Mucosa of gallbladder (tissue), 1 donor: Measurements from ENCODE around the gene CARD16. TPM values are rescaled to one million over a fixed set of nuclear protein-coding genes. Genes with fewer than 3 reads are reported as not detected.
"Not testable (repeated sequence)": the region's sequence is repeated elsewhere in the genome, so short reads cannot be mapped to it uniquely, and the experiment has no call there.

Source experiments
- DNase-seq: peaks from one replicate; pipeline ENCODE4 v3.0.0-alpha.2; 2020; ENCODE audit warnings: low spot score
- total RNA-seq: library from RNA; stranded (reverse); gene quantifications from one replicate; pipeline ENCODE4 v1.2.1, GENCODE V29; 2021
- donor health status: DM: no; HTN: no; CAD: no.

The CARD16 gene
- total RNA-seq, result 22.8 TPM

DNA sequence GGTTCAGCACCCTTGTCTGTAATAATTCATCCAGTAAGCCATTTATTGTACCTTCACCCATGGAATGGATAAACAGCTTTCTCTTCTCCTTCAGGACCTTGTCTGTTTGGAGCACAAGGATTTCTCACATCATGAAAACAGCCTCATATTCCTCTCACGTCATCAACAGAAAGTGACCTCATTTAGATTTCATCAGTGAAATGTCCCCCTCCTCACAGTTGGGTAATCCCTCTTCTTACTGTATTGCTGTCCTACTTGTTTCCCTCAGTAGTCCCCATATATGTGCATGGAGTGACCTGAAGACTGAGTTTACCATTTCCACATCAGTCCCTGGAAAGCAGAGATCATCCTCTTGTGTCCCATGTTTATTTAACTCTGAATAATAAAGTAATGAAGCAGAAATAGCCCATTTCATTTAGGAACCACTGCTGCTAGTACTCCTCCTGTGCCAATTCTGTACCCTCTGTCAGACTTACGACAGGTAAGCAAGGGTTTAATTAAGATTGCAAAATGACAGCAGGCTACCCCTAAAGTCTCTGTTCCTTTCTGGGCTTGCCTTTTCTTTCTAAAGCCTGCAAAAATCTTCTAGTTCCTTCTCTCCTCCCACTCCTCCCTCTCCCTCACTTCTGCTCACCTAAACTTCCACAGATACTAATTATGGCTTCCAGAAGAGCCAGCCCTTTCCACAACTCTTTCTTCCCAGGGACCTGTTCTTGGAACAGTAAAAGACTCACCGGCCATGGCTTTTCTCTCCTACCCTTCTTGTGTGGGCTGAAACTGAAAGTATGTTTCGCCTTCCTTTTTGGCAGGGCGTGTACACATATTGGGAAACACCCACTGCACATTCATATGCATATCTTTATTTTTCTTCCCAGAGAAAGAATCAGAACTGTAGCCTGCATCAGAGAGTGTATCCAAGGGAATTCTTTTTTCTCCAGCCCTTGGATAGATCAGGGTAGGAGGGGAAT lies at the start of gene CARD16:
Gene CARD16, minus strand, starts transcription at position 779 of the 968 bp plus-strand sequence. Its CDS starts 38 bp downstream, at position 741.
- peak; percentile 48 for DNase-seq

DNA sequence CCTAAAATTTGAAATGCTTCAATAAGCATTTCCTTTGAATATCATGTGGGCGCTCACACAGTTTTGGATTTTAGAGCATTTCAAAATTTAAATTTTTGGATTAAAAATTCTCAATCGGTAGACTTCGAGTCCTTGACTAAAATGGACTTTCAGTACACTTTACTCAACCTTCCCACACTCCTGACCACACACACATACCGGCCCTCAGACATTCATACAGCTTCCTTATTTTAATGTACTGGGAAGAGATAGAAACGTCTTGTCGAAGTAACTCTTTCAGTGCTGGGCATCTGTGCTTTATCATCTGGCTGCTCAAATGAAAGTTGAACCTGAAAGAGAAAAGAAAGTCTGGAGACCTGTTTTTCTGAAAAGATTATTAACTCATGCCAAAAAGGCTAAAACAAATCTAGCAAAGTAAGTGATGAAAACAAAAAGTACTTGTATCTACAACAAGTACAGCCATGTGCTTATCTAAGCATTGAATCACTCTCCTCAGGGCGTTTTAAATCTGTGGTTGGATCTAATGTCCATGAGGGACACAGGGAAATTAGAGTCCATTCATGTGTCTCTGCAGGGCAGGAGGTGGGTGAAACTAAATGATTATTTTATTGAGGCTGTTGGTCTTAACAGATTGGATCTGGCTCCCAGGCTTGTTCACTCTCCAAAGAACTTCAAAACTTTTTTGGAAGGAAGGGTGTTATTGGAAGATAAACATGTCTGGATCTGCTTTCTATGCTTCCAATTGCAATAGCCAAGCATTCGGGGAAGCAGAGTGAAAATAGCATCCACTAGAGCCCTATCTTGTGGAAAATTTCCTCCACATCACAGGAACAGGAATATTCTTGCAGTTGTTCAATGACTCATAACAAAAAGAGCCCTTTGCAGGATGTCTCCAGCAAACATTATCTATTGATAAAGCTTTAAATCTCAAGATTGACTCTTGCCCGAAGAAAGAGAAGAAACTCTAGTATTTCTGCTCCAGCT lies 47.4 kb upstream of the CARD16 start:
- no peak for DNase-seq

DNA sequence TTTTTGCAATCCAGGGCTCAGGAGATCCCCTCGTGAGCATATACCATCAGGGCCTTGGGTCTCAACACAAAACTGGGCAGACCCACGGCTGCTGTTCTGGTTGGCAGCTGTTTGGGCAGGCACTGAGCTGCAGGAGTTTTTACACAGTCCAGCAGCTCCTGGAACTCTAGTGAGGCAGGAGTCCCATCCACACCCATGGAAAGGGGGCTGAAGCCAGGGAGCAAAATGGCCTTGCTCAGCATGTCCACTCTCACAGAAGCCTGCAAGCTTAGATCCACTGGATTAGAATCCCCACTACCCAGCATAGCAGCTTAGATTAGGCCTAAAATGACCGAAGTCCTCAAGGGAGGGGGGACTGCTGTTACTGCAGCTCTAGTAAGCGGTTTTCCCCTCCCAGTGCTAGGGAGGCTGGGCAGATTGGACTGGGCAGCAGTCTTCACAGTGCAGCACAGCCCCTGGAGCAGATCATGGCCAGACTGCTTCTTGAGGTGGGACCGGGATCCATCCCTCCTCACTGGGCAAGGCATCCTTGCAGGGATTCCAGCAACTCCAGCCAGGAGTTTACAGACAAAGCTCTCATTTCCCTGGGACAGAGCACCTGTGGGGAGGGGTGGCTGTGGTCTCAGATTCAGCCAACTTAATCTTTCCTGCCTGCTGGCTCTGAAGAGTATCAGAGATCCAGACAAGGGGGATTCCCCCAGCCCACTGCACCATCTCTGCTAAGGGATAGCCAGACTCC lies 36.4 kb upstream of the CARD16 start:
- DNase-seq, result no peak

DNA sequence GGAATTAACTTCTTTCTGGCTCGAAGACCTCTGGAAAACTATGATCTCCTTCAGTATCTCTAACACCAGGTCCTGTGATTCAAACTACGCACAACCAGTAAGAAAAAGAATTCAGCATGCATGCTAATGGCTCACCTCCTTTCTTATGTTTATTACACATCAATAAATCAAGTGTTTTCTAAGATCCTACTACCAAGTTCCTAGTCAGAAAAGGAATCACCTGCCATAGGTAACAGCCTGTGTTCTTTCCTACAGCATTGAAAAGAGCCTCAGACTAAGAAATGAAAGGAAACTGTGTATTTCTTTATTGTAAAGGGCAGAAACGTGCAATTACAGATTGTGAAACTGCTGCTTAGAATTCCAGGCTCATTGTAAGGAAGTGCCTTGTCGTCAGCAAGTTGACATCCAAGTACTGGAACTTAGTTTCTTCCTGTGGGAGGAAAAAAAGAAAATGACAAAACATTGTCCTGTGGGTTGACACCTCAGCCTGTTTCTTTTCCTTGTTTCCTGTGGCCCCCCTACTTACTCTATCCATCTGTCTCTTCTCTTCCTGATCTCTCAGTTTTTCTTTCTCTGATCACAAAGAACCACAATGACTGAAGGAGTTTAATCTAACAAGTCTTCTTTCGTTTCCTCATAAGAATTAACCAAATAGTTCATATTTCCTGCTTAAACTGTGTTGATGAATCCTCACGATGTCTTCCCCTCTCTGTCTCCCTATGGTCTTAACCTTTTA lies 35.2 kb upstream of the CARD16 start:
- not testable (repeated sequence) for DNase-seq

DNA sequence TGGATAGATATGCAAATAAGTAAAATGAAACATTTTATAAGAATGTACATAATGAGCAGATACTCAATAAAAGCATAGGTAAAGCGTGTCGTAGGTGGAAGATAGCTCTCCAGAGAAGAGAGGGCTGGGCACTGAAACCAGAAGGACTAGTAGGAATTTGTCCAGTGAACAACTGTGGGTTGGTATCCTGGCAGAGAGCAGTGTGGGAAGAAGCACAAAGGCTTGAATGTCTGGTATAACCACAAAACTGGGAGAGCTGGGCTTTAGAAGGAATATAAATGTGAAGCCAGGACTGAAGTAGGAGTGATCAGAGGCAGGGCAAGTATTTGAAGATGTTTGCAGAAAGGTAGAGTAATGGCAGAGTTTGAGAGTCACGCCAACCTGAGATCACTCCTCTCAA lies 33.1 kb upstream of the CARD16 start:
- no peak for DNase-seq

DNA sequence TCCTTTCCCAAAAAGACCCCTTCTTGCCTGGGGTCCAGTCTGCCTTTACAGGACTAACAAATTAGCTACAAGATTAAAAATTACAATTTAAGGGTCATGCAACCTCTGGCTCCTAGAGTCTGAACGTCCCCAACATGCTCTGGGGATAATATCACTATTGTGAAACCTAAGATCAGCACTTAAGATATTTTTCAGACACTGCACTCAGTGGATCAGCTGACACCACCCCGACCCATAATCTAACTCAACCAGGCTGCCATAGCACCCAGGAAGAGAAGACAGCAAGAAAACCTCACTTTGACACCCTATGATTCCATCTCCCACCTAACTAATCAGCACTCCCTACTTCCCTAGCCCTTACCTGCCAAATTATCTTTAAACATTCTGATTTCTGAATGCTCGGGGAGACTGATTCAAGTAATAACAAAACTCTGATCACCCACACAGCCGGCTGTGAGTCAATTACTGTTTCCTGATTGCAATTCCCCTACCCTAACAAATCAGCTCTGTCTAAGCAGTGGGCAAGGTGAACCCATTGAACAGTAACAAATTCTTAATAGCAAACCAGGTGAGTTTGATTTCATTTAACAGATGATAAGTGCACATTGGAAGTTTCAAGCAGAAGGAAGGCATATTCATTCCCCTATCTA lies 32.1 kb upstream of the CARD16 start:
- not testable (repeated sequence) for DNase-seq

DNA sequence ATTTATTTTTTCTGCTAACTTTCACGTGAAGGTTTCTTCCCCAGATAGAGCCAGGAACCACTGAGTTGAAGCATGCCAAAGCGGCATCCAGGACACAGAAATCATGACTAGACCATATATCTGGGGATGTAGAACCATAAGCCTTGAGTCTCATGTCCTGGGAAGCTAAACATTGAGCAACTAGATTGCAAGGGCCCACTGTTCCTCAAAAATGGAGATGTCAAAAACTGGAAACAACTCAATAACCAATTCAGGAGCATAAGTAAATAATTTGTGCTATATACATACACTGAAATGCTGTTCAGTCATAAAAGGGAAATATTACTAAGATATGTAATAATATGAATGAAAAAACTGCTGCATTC lies 29.0 kb upstream of the CARD16 start:
- no peak for DNase-seq

DNA sequence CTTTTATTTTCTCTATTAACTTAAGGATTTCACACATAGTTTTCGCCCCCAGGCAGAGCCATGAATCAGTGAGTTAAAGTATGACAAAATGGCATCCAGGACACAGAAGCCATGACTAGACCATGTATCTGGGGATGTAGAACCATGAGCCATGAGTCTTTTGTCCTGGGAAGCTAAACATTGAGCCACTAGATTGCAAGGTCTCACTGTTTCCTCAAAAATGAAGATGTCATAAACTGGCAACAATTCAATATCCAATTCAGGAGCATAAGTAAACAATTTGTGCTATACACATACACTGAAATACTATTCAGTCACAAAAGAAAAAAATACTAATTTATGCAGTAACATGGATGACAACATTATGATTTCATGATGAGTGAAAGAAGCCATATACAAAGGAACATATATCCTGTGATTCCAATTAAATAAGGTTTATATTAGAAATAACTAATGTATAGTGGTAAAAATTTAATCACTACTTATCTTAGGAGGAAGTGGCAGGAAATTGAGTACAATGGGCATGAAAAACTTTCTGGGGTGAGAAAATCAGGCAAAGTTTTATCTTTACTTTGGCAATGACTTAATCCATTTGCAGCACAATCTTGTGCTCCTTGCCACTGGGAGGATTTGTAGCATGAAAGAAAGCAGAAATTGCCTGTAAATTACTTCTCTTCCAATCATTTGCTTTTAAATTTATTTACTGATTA lies 28.5 kb upstream of the CARD16 start:
- no peak for DNase-seq

DNA sequence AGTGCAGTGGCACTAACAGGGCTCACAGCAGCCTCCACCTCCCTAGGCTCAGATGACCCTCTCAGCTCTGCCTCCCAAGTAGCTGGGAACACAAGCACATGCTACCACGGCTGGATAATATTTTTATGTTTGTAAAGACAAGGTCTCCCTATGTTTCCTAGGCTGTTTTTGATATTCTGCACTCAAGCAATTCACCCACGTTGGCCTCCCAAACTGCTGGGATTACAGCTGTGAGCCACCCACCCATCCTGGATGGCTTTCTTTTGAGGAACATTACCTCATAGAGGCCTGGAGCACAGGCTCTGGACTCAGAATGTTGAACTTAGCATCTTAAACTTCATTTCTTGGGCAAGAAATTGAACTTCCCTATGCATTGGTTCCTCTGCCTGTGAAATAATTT lies 26.9 kb upstream of the CARD16 start:
- DNase-seq, result not testable (repeated sequence)

DNA sequence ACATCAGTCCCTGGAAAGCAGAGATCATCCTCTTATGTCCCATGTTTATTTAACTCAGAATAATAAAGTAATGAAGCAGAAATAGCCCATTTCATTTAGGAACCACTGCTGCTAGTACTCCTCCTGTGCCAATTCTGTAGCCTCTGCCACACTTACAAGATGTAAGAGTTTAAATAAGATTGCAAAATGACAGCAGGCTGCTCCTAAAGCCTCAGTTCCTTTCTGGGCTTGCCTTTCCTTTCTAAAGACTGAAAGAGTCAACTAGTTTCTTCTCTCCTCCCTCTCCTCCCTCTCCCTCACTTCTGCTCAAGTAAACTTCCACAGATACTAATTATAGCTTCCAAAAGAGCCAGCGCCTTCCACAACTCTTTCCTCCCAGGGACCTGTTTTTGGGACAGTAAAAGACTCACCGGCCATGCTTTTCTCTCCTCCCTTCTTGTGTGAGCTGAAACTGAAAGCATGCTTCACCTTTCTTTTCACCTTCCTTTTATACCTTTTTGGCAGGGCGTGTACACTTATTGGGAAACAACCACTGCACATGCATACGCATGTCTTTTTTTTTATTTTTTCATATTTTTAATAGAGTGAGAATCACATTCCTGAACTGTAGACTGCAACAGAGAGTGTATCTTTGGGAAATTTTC lies 26.1 kb upstream of the CARD16 start:
- DNase-seq, result no peak

DNA sequence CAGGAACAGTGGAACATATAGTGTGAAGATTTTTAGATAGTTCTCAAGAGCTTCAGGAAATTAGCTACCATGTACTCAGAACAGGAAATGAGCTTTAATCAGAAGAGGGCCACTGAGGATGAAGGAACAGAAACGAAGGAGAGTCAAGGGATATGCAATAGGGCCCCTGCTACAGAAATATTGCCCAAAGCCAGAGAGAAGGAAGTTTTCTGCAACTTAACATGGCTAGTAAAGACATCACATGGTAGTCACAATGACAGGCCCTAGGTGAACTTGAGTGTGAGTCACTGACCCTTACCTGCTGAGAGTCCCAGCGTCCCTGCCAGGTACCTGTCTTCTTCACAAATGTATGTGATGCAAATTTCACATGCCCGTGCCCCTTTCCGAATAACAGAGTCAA lies 25.2 kb upstream of the CARD16 start:
- DNase-seq, result no peak

DNA sequence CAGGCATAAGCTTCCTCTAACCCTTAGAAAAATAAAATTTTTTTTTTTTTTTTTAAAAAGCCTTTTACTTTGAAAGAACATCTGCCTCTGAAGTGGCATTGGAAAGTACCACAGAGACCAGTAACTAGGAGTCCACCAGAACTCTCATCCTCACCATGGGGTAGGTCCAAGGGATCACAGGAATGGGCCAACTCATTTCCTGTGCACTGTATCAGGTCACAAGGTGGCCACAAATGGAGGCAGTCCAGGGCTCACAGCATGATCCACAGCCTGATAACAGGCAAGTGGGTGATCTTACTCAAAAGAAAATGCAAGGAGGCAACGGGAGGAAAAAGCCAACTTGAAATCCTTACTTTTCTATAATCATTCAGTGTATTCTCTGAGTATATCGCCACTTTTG lies 24.6 kb upstream of the CARD16 start:
- not testable (repeated sequence) for DNase-seq

DNA sequence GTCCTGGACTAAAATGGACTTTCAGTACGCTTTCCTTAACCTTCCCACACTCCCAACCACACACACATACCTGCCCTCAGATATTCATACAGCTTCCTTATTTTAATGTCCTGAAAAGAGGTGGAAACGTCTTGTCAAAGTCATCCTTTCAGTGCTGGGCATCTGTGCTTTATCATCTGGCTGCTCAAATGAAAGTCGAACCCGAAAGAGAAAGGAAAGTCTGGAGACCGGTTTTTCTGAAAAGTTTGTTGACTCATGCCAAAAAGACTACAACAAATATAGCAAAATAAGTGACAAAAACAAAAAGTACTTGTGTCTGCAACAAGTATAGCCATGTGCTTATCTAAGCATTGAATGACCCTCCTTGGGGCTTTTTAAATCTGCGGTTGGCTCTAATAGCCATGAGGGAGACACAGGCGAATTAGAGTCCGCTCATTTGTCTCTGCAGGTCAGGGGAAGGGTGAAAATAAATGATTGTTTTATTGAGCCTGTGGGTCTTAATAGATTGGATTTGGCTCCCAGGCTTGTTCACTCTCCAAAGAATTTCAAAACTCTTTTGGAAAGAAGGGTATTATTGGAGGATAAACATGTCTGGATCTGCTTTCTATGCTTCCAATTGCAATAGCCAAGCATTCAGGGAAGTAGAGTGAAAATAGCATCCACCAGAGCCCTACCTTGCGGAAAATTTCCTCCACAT lies 18.3 kb upstream of the CARD16 start:
- not testable (repeated sequence) for DNase-seq

DNA sequence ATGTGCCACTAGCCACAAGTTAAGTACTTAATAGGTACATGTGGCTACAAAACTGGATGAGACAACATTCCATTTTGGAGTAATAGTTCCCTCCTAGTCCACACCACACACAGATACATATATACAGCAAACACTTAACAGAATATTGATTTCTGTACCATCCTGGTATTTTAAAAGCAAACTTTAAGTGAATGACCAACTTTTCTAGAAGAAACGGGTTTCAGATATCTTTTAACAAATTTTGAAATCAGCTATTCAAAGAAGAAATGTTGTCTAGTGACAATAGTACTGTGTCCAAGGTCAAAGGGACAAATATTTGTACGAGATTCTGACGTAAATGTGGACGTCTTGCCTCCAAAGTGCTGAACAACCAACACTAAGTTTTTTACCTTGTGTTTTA lies 12.3 kb upstream of the CARD16 start:
- DNase-seq, result no peak

DNA sequence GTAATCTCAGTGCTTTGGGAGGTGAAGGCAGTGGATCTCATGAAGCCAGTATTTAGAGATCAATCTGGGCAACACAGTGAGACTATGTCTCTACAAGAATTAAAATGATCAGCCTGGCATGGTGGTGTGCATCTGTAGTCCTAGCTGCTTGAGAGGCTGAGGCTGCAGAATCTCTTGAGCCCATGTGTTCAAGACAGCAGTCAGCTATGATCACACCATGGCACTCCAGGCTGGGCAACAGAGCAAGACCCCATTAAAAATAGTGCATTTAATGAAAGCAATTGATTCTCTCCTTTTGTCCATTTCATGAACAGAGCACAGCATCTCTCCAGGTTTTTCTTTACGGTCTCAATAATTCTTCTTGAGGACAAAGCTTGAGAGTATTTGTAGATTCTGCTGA lies 11.3 kb upstream of the CARD16 start:
- no peak for DNase-seq

DNA sequence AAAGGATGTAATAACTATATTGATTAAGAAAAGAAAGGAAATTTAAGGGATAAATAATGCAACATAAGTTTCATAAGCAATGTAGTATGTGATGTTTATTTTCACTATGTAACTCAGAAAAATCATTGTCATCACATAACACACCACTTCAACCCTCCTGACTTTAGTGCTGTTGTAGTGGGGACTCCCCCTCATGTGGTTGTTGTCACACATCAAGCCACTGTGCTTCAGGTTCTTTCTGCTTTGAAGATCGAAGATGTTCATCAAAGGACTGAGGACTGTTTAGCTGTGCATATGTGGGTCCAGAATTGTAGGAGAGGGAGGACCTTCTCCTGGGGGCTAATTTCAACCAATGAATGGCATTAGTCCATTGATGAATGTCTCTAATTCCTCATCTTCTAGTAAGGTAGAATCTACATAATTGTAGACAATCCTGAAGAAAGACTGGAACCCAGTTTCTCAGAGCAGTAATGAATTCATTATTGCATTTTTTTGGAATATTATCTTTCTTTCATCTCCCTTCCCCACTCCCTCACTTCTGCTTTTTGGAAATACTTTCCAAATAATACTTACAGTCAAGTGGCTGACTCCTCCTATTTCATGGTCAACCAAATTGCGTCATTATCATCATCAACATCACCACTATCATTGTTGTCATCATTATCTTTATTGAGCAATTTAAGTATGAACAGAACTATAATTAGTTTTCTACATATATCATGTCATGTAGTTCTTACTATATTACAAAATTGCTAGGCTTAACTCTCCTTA lies 9.8 kb upstream of the CARD16 start:
- no peak for DNase-seq

DNA sequence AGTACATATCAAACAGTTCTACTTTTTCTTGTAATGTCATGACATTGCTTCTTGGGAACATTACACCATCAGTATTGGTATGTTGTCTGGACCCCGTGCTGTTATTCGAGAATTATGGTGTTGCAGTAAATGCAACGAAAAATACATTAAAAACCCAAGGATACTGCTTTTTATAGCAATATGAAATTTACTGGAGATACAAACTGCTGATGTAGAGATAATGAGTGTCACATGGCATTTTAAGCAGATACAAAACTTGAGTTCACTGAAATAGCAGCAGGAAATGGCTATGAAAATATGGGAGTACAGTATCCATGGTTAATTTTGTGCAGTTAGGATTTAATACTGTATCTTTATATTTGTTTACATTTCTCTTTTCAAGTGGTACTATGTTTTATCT lies 7.4 kb upstream of the CARD16 start:
- DNase-seq, result no peak

DNA sequence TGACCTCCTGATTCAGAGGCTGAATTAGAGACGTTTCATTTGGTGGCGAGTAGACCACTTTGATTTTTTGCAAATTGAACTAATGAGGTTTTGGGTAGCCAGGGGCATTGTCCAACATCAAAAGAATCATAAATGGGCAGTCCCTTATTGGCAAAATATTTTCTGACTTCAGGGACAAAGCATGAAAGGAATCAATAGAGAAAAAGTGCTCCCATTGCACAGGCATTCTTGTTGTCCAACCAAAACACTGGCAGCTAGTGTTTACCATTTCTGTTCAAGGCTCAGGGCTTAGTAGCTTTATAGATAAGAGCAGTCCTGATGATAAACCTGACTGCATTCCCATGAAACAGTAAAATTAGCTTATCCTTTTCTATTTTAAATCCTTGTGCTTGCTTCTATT lies 6.4 kb upstream of the CARD16 start:
- DNase-seq, result no peak
